HepG2 (cell line): ENCODE results near the gene PSMD1. TPM values are rescaled to one million over a fixed set of nuclear protein-coding genes. Genes with fewer than 3 reads are reported as not detected.

ENCODE experiments used
- BCL3 ChIP-seq: sonication (generic); formaldehyde crosslinking; IDR thresholded peaks from 2 replicates; pipeline ENCODE4 v1.5.1; 2020; ENCODE audit warnings: mild to moderate bottlenecking, missing genetic modification reagents, moderate library complexity
- DNMT1 ChIP-seq: sonication (generic); formaldehyde crosslinking; IDR thresholded peaks from 2 replicates; pipeline ENCODE4 v1.5.1; 2020; ENCODE audit warnings: mild to moderate bottlenecking, missing genetic modification reagents
- HMGA1 ChIP-seq: sonication (generic); formaldehyde crosslinking; conservative IDR thresholded peaks from 2 replicates; pipeline ENCODE4 v1.4.0; 2020; ENCODE audit warnings: missing genetic modification reagents
- IRF1 ChIP-seq: sonication (generic); formaldehyde crosslinking; IDR thresholded peaks from 2 replicates; pipeline ENCODE4 v1.4.0; 2020; ENCODE audit warnings: low read depth, mild to moderate bottlenecking, missing genetic modification reagents
- LRRFIP1 ChIP-seq: sonication (generic); formaldehyde crosslinking; conservative IDR thresholded peaks from 2 replicates; pipeline ENCODE4 v1.4.0; 2020; ENCODE audit warnings: missing genetic modification reagents
- MLXIP ChIP-seq: sonication (generic); formaldehyde crosslinking; IDR thresholded peaks from 2 replicates; pipeline ENCODE4 v1.9.0; 2021; ENCODE audit warnings: missing genetic modification reagents, borderline replicate concordance
- MYNN ChIP-seq: sonication (generic); formaldehyde crosslinking; IDR thresholded peaks from 2 replicates; pipeline ENCODE4 v1.4.0; 2020; ENCODE audit warnings: mild to moderate bottlenecking, low read depth, missing genetic modification reagents
- RARA ChIP-seq: IDR thresholded peaks from 2 replicates; pipeline ENCODE4 v1.6.1; 2016; ENCODE audit warnings: missing genetic modification reagents, missing compliant biosample characterization
- RBM39 ChIP-seq: fragments of 200-400 bp; formaldehyde crosslinking; IDR thresholded peaks from one replicate; pipeline ENCODE4 v1.6.1; 2018; ENCODE audit warnings: antibody characterized with exemption, mild to moderate bottlenecking, low read depth, low read length; ENCODE audit not compliant: poor library complexity, severe bottlenecking
- SATB2 ChIP-seq: sonication (generic); formaldehyde crosslinking; IDR thresholded peaks from 2 replicates; pipeline ENCODE4 v1.5.0; 2020; ENCODE audit warnings: missing genetic modification reagents
- SIN3A ChIP-seq: IDR thresholded peaks from 2 replicates; pipeline ENCODE4 v1.6.1; 2011; ENCODE audit warnings: low read depth, mild to moderate bottlenecking, control low read depth, low read length, borderline replicate concordance
- XRCC5 ChIP-seq: fragments of 200-400 bp; formaldehyde crosslinking; optimal IDR thresholded peaks from 2 replicates; pipeline ENCODE3; 2017; ENCODE audit warnings: mild to moderate bottlenecking, low read length
- ZFP37 ChIP-seq: sonication (generic); formaldehyde crosslinking; IDR thresholded peaks from 2 replicates; pipeline ENCODE4 v1.4.0; 2020; ENCODE audit warnings: missing genetic modification reagents, borderline replicate concordance
- ZNF12 ChIP-seq: sonication (generic); formaldehyde crosslinking; IDR thresholded peaks from 2 replicates; pipeline ENCODE4 v1.5.0; 2020; ENCODE audit warnings: missing genetic modification reagents
- ZNF264 ChIP-seq: sonication (generic); formaldehyde crosslinking; IDR thresholded peaks from 2 replicates; pipeline ENCODE4 v1.4.0; 2020; ENCODE audit warnings: missing genetic modification reagents
- ZNF292 ChIP-seq: sonication (generic); formaldehyde crosslinking; IDR thresholded peaks from 2 replicates; pipeline ENCODE4 v1.8.1; 2022; ENCODE audit warnings: mild to moderate bottlenecking, low read depth, missing genetic modification reagents, borderline replicate concordance
- ZNF430 ChIP-seq: sonication (generic); formaldehyde crosslinking; IDR thresholded peaks from 2 replicates; pipeline ENCODE4 v1.9.0; 2021; ENCODE audit warnings: mild to moderate bottlenecking, missing genetic modification reagents
- ZNF44 ChIP-seq: sonication (generic); formaldehyde crosslinking; IDR thresholded peaks from 2 replicates; pipeline ENCODE4 v1.5.1; 2020; ENCODE audit warnings: mild to moderate bottlenecking, missing genetic modification reagents
- ZNF558 ChIP-seq: sonication (generic); formaldehyde crosslinking; IDR thresholded peaks from 2 replicates; pipeline ENCODE4 v1.9.0; 2022; ENCODE audit warnings: mild to moderate bottlenecking, missing genetic modification reagents, borderline replicate concordance
- ZNF572 ChIP-seq: sonication (generic); formaldehyde crosslinking; IDR thresholded peaks from 2 replicates; pipeline ENCODE4 v1.5.1; 2020; ENCODE audit warnings: mild to moderate bottlenecking, missing genetic modification reagents
- ZNF749 ChIP-seq: sonication (generic); formaldehyde crosslinking; IDR thresholded peaks from 2 replicates; pipeline ENCODE4 v1.8.0; 2022; ENCODE audit warnings: mild to moderate bottlenecking, missing genetic modification reagents, moderate library complexity, borderline replicate concordance
- ZSCAN21 ChIP-seq: sonication (generic); formaldehyde crosslinking; IDR thresholded peaks from 2 replicates; pipeline ENCODE4 v1.8.0; 2022; ENCODE audit warnings: mild to moderate bottlenecking, missing genetic modification reagents, moderate library complexity, borderline replicate concordance
- polyA plus RNA-seq, 8 experiments: library from polyadenylated mRNA; depleted of rRNA in 3 of 8; stranded (reverse) in 7 of 8; unstranded in 1 of 8; fragments of >200 nt; fragmentation: Illumina TruSeq in 4 of 8; extraction: Trizol in 4 of 8; gene quantifications; 2 replicates each; pipeline versions ENCODE4 v1.2.1 to v1.2.3, GENCODE V29; 2011 to 2016; ENCODE audit warnings: low read depth in 4 of 8, missing spikeins in 1 of 8, mixed read lengths in 1 of 8; ENCODE audit not compliant: insufficient read depth in 1 of 8
- total RNA-seq, 5 experiments: library from RNA; depleted of rRNA; stranded (reverse); fragments of >200 nt; fragmentation: Illumina TruSeq; extraction: Trizol; gene quantifications; 2 replicates each; pipeline ENCODE4 v1.2.3, GENCODE V29; 2016; ENCODE audit warnings: low read depth in 1 of 5

The PSMD1 gene
- total and polyA plus RNA-seq, 2 of the 13 experiments (the other 11 are each of a cell fraction or from before 2014, with no cell fraction given): 136 to 191 TPM

GRCh38 chr2:231047923-231048915 lies 8.4 kb upstream of the PSMD1 start (continued):
- TF ChIP-seq ZNF572 (CRISPR knock-in tag): 0 out of 2 replicates have a peak, but pooled peaks have one; percentile 40
- no peak for TF ChIP-seq RARA
- 0 out of 2 replicates have a peak, but pooled peaks have one; percentile 31 for TF ChIP-seq ZFP37 (CRISPR knock-in tag)
- no peak for TF ChIP-seq HMGA1 (CRISPR knock-in tag)
- no peak for TF ChIP-seq ZNF264 (CRISPR knock-in tag)
- no peak for TF ChIP-seq MYNN (CRISPR knock-in tag)
- no peak for TF ChIP-seq SATB2 (CRISPR knock-in tag)
- no peak for TF ChIP-seq DNMT1 (CRISPR knock-in tag)
- TF ChIP-seq ZSCAN21 (CRISPR knock-in tag): no peak
- TF ChIP-seq LRRFIP1 (CRISPR knock-in tag): no peak
- TF ChIP-seq ZNF558: no peak
- TF ChIP-seq SIN3A: no peak
- no peak for TF ChIP-seq IRF1 (CRISPR knock-in tag)
- no peak for TF ChIP-seq BCL3 (CRISPR knock-in tag)
- TF ChIP-seq ZNF292 (CRISPR knock-in tag): no peak
- peak; percentile 10 for TF ChIP-seq XRCC5
- no peak for TF ChIP-seq ZNF749 (CRISPR knock-in tag)
- no peak for TF ChIP-seq ZNF44
- TF ChIP-seq RBM39: no peak
- no peak for TF ChIP-seq MLXIP (CRISPR knock-in tag)
- no peak for TF ChIP-seq ZNF12 (CRISPR knock-in tag)
- 0 out of 2 replicates have a peak, but pooled peaks have one; percentile 13 for TF ChIP-seq ZNF430 (CRISPR knock-in tag)
